ENCODE measurements around the gene ADGRE2.
"Not testable (repeated sequence)": the region's sequence is repeated elsewhere in the genome, so short reads cannot be mapped to it uniquely, and the experiment has no call there.

DNA sequence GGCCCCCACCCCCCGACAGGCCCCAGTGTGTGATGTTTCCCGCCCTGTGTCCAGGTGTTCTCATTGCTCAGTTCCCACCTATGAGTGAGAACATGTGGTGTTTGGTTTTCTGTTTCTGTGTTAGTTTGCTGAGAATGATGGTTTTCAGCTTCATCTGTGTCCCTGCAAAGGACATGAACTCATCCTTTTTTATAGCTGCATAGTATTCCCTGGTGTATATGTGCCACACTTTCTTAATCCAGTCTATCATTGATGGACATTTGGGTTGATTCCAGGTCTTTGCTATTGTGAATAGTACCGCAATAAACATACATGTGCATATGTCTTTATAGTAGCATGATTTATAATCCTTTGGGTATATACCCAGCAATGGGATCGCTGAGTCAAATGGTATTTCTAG is 715 bp downstream of the ADGRE2 start:
- not testable (repeated sequence) for TF ChIP-seq EZH2 (IDR thresholded peaks at IDR 0.05); POLR2AphosphoS5 (IDR thresholded peaks at IDR 0.05; ENCODE audit: borderline replicate concordance, low read depth, low read length); FOXP2 (optimal IDR thresholded peaks at IDR 0.05; ENCODE audit: control extremely low read depth, extremely low read length, insufficient read depth)

All from SK-N-MC (cell line).